ENCODE data around the gene U2AF2.

U2AF2 gene

DNA sequence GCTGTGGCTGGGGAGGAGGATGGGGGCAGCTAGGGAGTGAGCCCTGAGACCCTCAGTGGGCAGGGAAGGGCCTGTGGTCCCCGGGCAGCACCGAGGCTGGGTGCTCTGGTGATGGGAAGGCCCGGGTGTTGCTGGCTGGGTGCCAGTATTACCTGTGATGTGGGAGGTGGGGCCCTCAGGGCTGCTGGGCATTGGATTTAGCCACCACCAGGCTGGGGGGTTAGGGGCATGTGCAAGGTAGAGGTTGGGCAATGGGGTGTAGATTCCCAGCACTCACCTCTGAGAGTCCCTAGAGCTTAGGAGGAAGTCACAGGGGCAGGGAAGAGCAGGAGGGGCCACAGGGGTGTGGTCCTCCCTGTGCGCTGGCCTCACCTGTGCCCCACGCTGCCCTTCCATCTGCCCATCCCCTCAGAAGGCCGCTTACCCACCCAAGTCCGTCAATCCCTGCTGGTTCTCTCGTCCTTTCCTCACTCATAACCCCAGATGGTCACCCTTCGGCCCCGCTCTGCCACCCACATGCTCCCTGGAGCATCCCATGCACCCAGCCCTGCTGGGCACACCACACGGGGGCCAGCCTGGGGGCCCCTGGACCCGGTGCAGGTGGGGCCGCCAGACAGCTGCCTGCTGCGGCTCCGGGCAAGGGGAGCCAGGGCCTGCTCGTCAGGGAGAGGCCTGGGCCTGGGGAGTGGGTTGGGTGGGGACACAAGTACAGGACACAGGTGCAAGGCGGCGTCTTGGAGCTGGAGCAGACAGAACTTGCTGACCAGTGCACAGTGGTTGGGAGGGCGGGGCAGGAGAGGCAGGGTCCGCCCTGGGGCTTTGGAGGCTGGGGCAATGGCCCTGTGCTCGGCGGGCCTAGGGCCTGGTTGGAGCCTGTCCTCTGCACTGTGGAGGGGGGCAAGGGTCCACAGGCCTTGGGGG lies 32.7 kb downstream of the U2AF2 start:
- Histone ChIP-seq H3K79me2 (ENCODE audit: insufficient read depth, low read length) (no peaks in the 10 kb centered on the region), H3K36me3 (ENCODE audit: insufficient read depth, low read length) (peaks cover 85% of the 10 kb centered on the region), H3F3A (ENCODE audit: insufficient read depth, low read length) (no peaks in the 10 kb centered on the region), H3K9ac (ENCODE audit: low read length) (no peak overlapping the region), H3K27me3 (ENCODE audit: insufficient read depth, low read length) (no peaks in the 10 kb centered on the region), H3K27ac (ENCODE audit: low read depth, low read length, poor library complexity, severe bottlenecking) (no peak overlapping the region), H3K4me2 (ENCODE audit: low read length) (no peak overlapping the region), H3K9me3 (ENCODE audit: low read length) (no peaks in the 10 kb centered on the region), H3K4me1 (ENCODE audit: insufficient read depth, low read length, severe bottlenecking) (no peaks in the 10 kb centered on the region), H3K9me2 (ENCODE audit: low read depth, low read length) (no peaks in the 10 kb centered on the region), H2AFZ (ENCODE audit: low read length) (no peak overlapping the region), H4K20me1 (ENCODE audit: insufficient read depth, low read length) (no peaks in the 10 kb centered on the region), H3K4me3 (ENCODE audit: low read depth, low read length, poor library complexity, severe bottlenecking) (no peak overlapping the region)
- TF ChIP-seq EZH2 (IDR thresholded peaks at IDR 0.05; ENCODE audit: borderline replicate concordance, low read length): no peak
- TF ChIP-seq CTCF (IDR thresholded peaks at IDR 0.05; ENCODE audit: low read length): no peak

GRCh38 chr19:55688422-55689218 lies 33.8 kb downstream of the U2AF2 start:
- no peaks in the 10 kb centered on the region for H4K20me1 ChIP-seq (ENCODE audit: insufficient read depth, low read length)
- no peaks in the 10 kb centered on the region for H3K4me1 ChIP-seq (ENCODE audit: insufficient read depth, low read length, severe bottlenecking)
- H3K27ac ChIP-seq (ENCODE audit: low read depth, low read length, poor library complexity, severe bottlenecking): no peak overlapping the region
- no peaks in the 10 kb centered on the region for H3K79me2 ChIP-seq (ENCODE audit: insufficient read depth, low read length)
- no peaks in the 10 kb centered on the region for H3K27me3 ChIP-seq (ENCODE audit: insufficient read depth, low read length)
- no peak overlapping the region for H3K9ac ChIP-seq (ENCODE audit: low read length)
- peaks cover 91% of the 10 kb centered on the region for H3K36me3 ChIP-seq (ENCODE audit: insufficient read depth, low read length)
- H3K4me3 ChIP-seq (ENCODE audit: low read depth, low read length, poor library complexity, severe bottlenecking): no peak overlapping the region
- no peaks in the 10 kb centered on the region for H3F3A ChIP-seq (ENCODE audit: insufficient read depth, low read length)
- no peak for TF ChIP-seq EZH2 (IDR thresholded peaks at IDR 0.05; ENCODE audit: borderline replicate concordance, low read length)
- TF ChIP-seq CTCF (IDR thresholded peaks at IDR 0.05; ENCODE audit: low read length): no peak
- no peaks in the 10 kb centered on the region for H3K9me2 ChIP-seq (ENCODE audit: low read depth, low read length)
- H3K4me2 ChIP-seq (ENCODE audit: low read length): no peak overlapping the region
- no peak overlapping the region for H2AFZ ChIP-seq (ENCODE audit: low read length)
- H3K9me3 ChIP-seq (ENCODE audit: low read length): no peaks in the 10 kb centered on the region

DNA sequence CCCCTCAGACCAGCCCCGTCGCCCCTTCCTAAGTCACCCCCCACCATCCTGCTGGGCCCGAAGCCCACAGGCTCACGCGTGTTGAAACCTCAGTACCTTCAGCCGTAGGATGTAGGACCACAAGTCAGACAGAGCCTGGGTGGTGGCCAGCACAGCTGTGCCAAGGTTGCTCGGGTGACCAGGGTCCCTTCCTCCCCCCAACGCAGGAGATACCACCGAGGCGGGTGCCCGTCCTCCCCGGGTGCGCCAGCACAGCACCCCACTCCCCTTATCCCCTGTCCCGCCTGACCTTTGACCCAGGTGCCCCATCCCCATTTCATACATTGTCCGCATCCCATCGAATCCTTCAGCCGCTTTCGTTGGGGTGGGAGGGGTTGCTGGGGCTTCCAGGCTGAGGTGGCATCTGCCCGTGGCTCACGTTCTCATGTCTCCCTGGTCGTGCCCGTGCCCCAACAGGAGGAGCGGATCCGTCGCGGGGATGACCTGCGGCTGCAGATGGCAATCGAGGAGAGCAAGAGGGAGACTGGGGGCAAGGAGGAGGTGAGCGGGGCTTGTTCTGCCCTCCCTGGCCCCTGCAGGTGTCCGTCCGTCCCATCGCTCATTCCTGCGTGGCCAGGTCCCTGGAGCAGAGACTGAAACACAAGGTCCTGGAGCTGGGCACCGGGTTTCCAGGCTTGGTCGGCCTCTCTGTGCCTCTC lies 34.7 kb downstream of the U2AF2 start:
- no peak overlapping the region for H2AFZ ChIP-seq (ENCODE audit: low read length)
- no peak overlapping the region for H3K4me2 ChIP-seq (ENCODE audit: low read length)
- H3K27me3 ChIP-seq (ENCODE audit: insufficient read depth, low read length): no peaks in the 10 kb centered on the region
- H3K36me3 ChIP-seq (ENCODE audit: insufficient read depth, low read length): peaks cover 91% of the 10 kb centered on the region
- no peaks in the 10 kb centered on the region for H3K79me2 ChIP-seq (ENCODE audit: insufficient read depth, low read length)
- no peak for TF ChIP-seq CTCF (IDR thresholded peaks at IDR 0.05; ENCODE audit: low read length)
- no peak for TF ChIP-seq EZH2 (IDR thresholded peaks at IDR 0.05; ENCODE audit: borderline replicate concordance, low read length)
- H4K20me1 ChIP-seq (ENCODE audit: insufficient read depth, low read length): no peaks in the 10 kb centered on the region
- H3K4me1 ChIP-seq (ENCODE audit: insufficient read depth, low read length, severe bottlenecking): no peaks in the 10 kb centered on the region
- H3K4me3 ChIP-seq (ENCODE audit: low read depth, low read length, poor library complexity, severe bottlenecking): no peak overlapping the region
- H3K9me2 ChIP-seq (ENCODE audit: low read depth, low read length): no peaks in the 10 kb centered on the region
- H3K27ac ChIP-seq (ENCODE audit: low read depth, low read length, poor library complexity, severe bottlenecking): no peak overlapping the region
- H3F3A ChIP-seq (ENCODE audit: insufficient read depth, low read length): no peaks in the 10 kb centered on the region
- H3K9ac ChIP-seq (ENCODE audit: low read length): no peak overlapping the region
- no peaks in the 10 kb centered on the region for H3K9me3 ChIP-seq (ENCODE audit: low read length)
